A673 (cell line): ENCODE data around the gene HPSE2. TPM values are rescaled to one million over a fixed set of nuclear protein-coding genes. Genes with fewer than 3 reads are reported as not detected.

Source experiments
- BruUV-seq: library from RNA; stranded (reverse); fragments of 400-500 nt; replicated peaks from 2 replicates; lab custom pipeline; 2021; lab: Mats Ljungman, UMichigan
- CTCF ChIA-PET: fragments of 300-600 bp; sonication (Branson Sonifier 250); formaldehyde crosslinking; loops from one replicate; lab custom pipeline; 2022; ENCODE audit warnings: antibody characterized with exemption; lab: Charles Lee
- POLR2A ChIA-PET: fragments of 300-600 bp; sonication (Branson Sonifier 250); formaldehyde crosslinking; loops from one replicate; lab custom pipeline; 2022; ENCODE audit warnings: antibody characterized with exemption; ENCODE audit not compliant: low non-redundant PET; lab: Charles Lee
- DNase-seq: peaks from one replicate; pipeline ENCODE4 v3.0.0-alpha.2; 2015; ENCODE audit warnings: low spot score
- H3K27ac ChIP-seq: fragments of 200-600 bp; sonication (generic); 2 replicates; pipeline ENCODE4 v1.5.1; 2016; ENCODE audit warnings: mixed run types, low read depth, mild to moderate bottlenecking, mixed read lengths, antibody characterized with exemption, low read length; ENCODE audit not compliant: poor library complexity, severe bottlenecking
- H3K27me3 ChIP-seq: fragments of 200-600 bp; sonication (generic); replicated peaks from 2 replicates; pipeline ENCODE4 v1.6.1; 2017; ENCODE audit warnings: mixed run types, low read depth, mild to moderate bottlenecking, mixed read lengths, antibody characterized with exemption, low read length; ENCODE audit not compliant: insufficient read depth, poor library complexity
- H3K36me3 ChIP-seq: fragments of 200-600 bp; sonication (generic); 2 replicates; pipeline ENCODE4 v1.6.1; 2016; ENCODE audit warnings: mixed run types, mild to moderate bottlenecking, mixed read lengths, antibody characterized with exemption, low read length; ENCODE audit not compliant: insufficient read depth, poor library complexity, severe bottlenecking
- H3K4me1 ChIP-seq: fragments of 200-600 bp; sonication (generic); 2 replicates; pipeline ENCODE4 v1.6.1; 2017; ENCODE audit warnings: mixed run types, mild to moderate bottlenecking, mixed read lengths, antibody characterized with exemption, low read length; ENCODE audit not compliant: insufficient read depth, poor library complexity, severe bottlenecking
- H3K4me3 ChIP-seq: fragments of 200-600 bp; sonication (generic); 2 replicates; pipeline ENCODE4 v1.5.1; 2016; ENCODE audit warnings: low read depth, mixed run types, mild to moderate bottlenecking, mixed read lengths, low read length; ENCODE audit not compliant: poor library complexity, severe bottlenecking
- H3K9me3 ChIP-seq: fragments of 200-600 bp; sonication (generic); 2 replicates; pipeline ENCODE4 v1.6.1; 2016; ENCODE audit warnings: mixed run types, low read depth, mild to moderate bottlenecking, mixed read lengths, antibody characterized with exemption, low read length; ENCODE audit not compliant: poor library complexity, severe bottlenecking
- CTCF ChIP-seq: fragments of 300-800, 200-600 bp; sonication (generic); conservative IDR thresholded peaks from 2 replicates; pipeline ENCODE4 v1.5.1; 2017; ENCODE audit warnings: low read depth, mild to moderate bottlenecking, antibody characterized with exemption, low read length, moderate library complexity, mixed read lengths
- EZH2 ChIP-seq: fragments of 200-600 bp; sonication (generic); IDR thresholded peaks from 2 replicates; pipeline ENCODE4 v1.6.1; 2017; ENCODE audit warnings: borderline replicate concordance, low read depth, mild to moderate bottlenecking, mixed read lengths, antibody characterized with exemption, low read length; ENCODE audit not compliant: poor library complexity, severe bottlenecking
- intact Hi-C: fragments of 100-400 bp; cut with micrococcal nuclease; formaldehyde crosslinking; loops from one replicate; pipeline ENCODE4 v1.10.0; 2022; ENCODE audit not compliant: unreplicated experiment
- total RNA-seq: library from RNA; stranded (reverse); gene quantifications from 2 replicates; pipeline ENCODE4 v1.2.3, GENCODE V29; 2021

The HPSE2 gene
- total RNA-seq, 1 experiment from 2014 or later: not detected

- H3K4me1 ChIP-seq: no peaks in the 10 kb centered on the region
- H3K4me3 ChIP-seq: no peak overlapping the region
- no peak for DNase-seq
- ChIA-PET CTCF (interaction anchor here (0.6 kb wide), 1 partner anchor 771 kb away, joined by 3 read pairs; no protein-coding TSS in a partner anchor), POLR2A (no interaction called here)
- peaks cover 3% of the 10 kb centered on the region for H3K27me3 ChIP-seq
- H3K36me3 ChIP-seq: no peaks in the 10 kb centered on the region
- BruUV-seq: no TSS peak
- H3K9me3 ChIP-seq: no peaks in the 10 kb centered on the region
- intact Hi-C loops: loop anchor here (5.0 kb wide), 1 partner anchor 575 kb away; no protein-coding TSS in a partner anchor
- no peak overlapping the region for H3K27ac ChIP-seq
- TF ChIP-seq CTCF (no peak), EZH2 (no peak)
Observed at GRCh38 chr10:99042051-99042771, 193.4 kb downstream of the HPSE2 start.

GRCh38 chr10:99041468-99041867 lies 194.2 kb downstream of the HPSE2 start:
- Histone ChIP-seq H3K9me3 (no peaks in the 10 kb centered on the region), H3K27ac (no peak overlapping the region), H3K4me3 (no peak overlapping the region), H3K4me1 (no peaks in the 10 kb centered on the region), H3K36me3 (no peaks in the 10 kb centered on the region), H3K27me3 (peaks cover 3% of the 10 kb centered on the region)
- TF ChIP-seq CTCF (no peak), EZH2 (no peak)
- POLR2A ChIA-PET: no interaction called here
- intact Hi-C loops: loop anchor here (5.0 kb wide), 1 partner anchor 574 kb away; no protein-coding TSS in a partner anchor
- CTCF ChIA-PET: no interaction called here
- no peak for DNase-seq
- BruUV-seq: no TSS peak

- Histone ChIP-seq H3K4me1 (no peaks in the 10 kb centered on the region), H3K27ac (no peak overlapping the region), H3K27me3 (no peaks in the 10 kb centered on the region), H3K36me3 (no peaks in the 10 kb centered on the region), H3K9me3 (no peaks in the 10 kb centered on the region), H3K4me3 (no peak overlapping the region)
- no TSS peak for BruUV-seq
- no peak for TF ChIP-seq CTCF
- no peak for TF ChIP-seq EZH2
- CTCF ChIA-PET: no interaction called here
- intact Hi-C loops: no loop called here
- POLR2A ChIA-PET: no interaction called here
- no peak for DNase-seq
Observed at GRCh38 chr10:99013885-99014284, 221.8 kb downstream of the HPSE2 start.
